ENCODE results near the gene LANCL2. TPM values are rescaled to one million over a fixed set of nuclear protein-coding genes. Genes with fewer than 3 reads are reported as not detected.

Gene LANCL2
- total and polyA plus RNA-seq, 2 of the 4 experiments (the other 2 are of a cell fraction): 11.7 to 17.9 TPM

- intact Hi-C loops (cut with micrococcal nuclease): no loop called here
- CTCF ChIA-PET: interaction anchor here (0.5 kb wide), 1 partner anchor 12 kb away, joined by 4 read pairs; no protein-coding TSS in a partner anchor
- ATAC-seq (ENCODE audit: low read depth): no peak
Observed at GRCh38 chr7:55458351-55458750, 93.2 kb downstream of the LANCL2 start.

More at GRCh38 chr7:55458351-55458750, 93.2 kb downstream of the LANCL2 start:
- H3K79me1 ChIP-seq (ENCODE audit: low read depth in 1 of 2, low read length in 2 of 2): no peaks in the 10 kb centered on the region; a peak in 1 of 4 replicates
- no peak overlapping the region for H2AK9ac ChIP-seq (replicated peaks; ENCODE audit: low read depth, low read length, poor library complexity)
- no peak overlapping the region for H4K5ac ChIP-seq (ENCODE audit: low read depth, low read length)
- no peak overlapping the region for H2BK120ac ChIP-seq (ENCODE audit: low read depth, low read length)
- no CpG with 5 or more reads among the region's 1 CpG for WGBS, 2 experiments (ENCODE audit: extremely low coverage in 2 of 2, insufficient read length in 1 of 2)
- H2BK5ac ChIP-seq (ENCODE audit: low read depth, low read length, poor library complexity, severe bottlenecking): no peak overlapping the region
- no peak overlapping the region for H2AK5ac ChIP-seq (ENCODE audit: low read depth, low read length)
- no peaks in the 10 kb centered on the region for H3K9me3 ChIP-seq (ENCODE audit: control insufficient read depth, insufficient read depth, low read length)
- H3K4me1 ChIP-seq (ENCODE audit: control insufficient read depth, insufficient read depth, low read length): no peaks in the 10 kb centered on the region
- no peak overlapping the region for H2AFZ ChIP-seq (replicated peaks; ENCODE audit: low read length, poor library complexity)
- no peak overlapping the region for H3K9ac ChIP-seq (ENCODE audit: low read depth, low read length)
- H4K8ac ChIP-seq (ENCODE audit: low read depth in 2 of 2, low read length in 2 of 2): no peak overlapping the region
- H3K36me3 ChIP-seq (ENCODE audit: control insufficient read depth, insufficient read depth, low read length): no peaks in the 10 kb centered on the region
- H2BK15ac ChIP-seq (ENCODE audit: low read depth, low read length): no peak overlapping the region
- H3K4me2 ChIP-seq (ENCODE audit: low read depth, low read length): no peak overlapping the region
- POLR2A ChIA-PET (ENCODE audit: unreplicated experiment): no interaction called here
- no peak overlapping the region for H3K27ac ChIP-seq (ENCODE audit: insufficient read depth, low read length)
- H2BK20ac ChIP-seq (ENCODE audit: low read depth, low read length): no peak overlapping the region
- no peak overlapping the region for H3K4ac ChIP-seq (ENCODE audit: low read depth, low read length)
- no peak overlapping the region for H3K4me3 ChIP-seq (ENCODE audit: insufficient read depth, low read depth, low read length)
- no peaks in the 10 kb centered on the region for H3K9me1 ChIP-seq (ENCODE audit: insufficient read depth, low read length)
- no peak overlapping the region for H3K14ac ChIP-seq (replicated peaks; ENCODE audit: low read depth, low read length)
- BruUV-seq (replicated peaks): no TSS peak
- no peaks in the 10 kb centered on the region for H4K20me1 ChIP-seq (ENCODE audit: insufficient read depth, low read length)
- in situ Hi-C loops (cut with MboI; ENCODE audit: low sequenced_read_pairs) (no loop called here), dilution Hi-C loops (cut with HindIII; ENCODE audit: low sequenced_read_pairs, unreplicated experiment) (no loop called here)
- no peak for DNase-seq
- no peak overlapping the region for H3K18ac ChIP-seq (ENCODE audit: low read depth, low read length)
- H4K91ac ChIP-seq (ENCODE audit: insufficient read depth, low read depth, low read length): no peak overlapping the region
- no peaks in the 10 kb centered on the region for H3K27me3 ChIP-seq (ENCODE audit: control insufficient read depth, insufficient read depth, low read length)
- no peak for TF ChIP-seq RAD21 (IDR thresholded peaks at IDR 0.05; ENCODE audit: low read length)
- TF ChIP-seq CTCF (conservative IDR thresholded peaks at IDR 0.05; ENCODE audit: low read depth, low read length): no peak
- no peak for TF ChIP-seq POLR2A (IDR thresholded peaks at IDR 0.05; ENCODE audit: low read depth, low read length)
- no peak for TF ChIP-seq MXI1 (IDR thresholded peaks at IDR 0.05; ENCODE audit: borderline replicate concordance, low read depth, low read length)
- TF ChIP-seq ELK1 (IDR thresholded peaks at IDR 0.05; ENCODE audit: borderline replicate concordance, low read depth, low read length): no peak
- TF ChIP-seq FOS (IDR thresholded peaks at IDR 0.05; ENCODE audit: low read depth, low read length): no peak
- TF ChIP-seq USF2 (IDR thresholded peaks at IDR 0.05; ENCODE audit: low read depth, low read length): no peak
- TF ChIP-seq CHD1 (IDR thresholded peaks at IDR 0.05; ENCODE audit: low read depth, low read length): no peak
- no peak for TF ChIP-seq CEBPB (IDR thresholded peaks at IDR 0.05; ENCODE audit: low read depth, low read length)
- no peak for TF ChIP-seq RCOR1 (IDR thresholded peaks at IDR 0.05; ENCODE audit: insufficient replicate concordance, low read length)
- no peak for TF ChIP-seq SMC3 (IDR thresholded peaks at IDR 0.05; ENCODE audit: low read depth, low read length)
- TF ChIP-seq MAFK (IDR thresholded peaks at IDR 0.05; ENCODE audit: low read depth, low read length): no peak
- no peak for TF ChIP-seq MAZ (IDR thresholded peaks at IDR 0.05; ENCODE audit: borderline replicate concordance, low read depth, low read length)
- TF ChIP-seq BHLHE40 (IDR thresholded peaks at IDR 0.05; ENCODE audit: low read depth, low read length): no peak
- no peak for TF ChIP-seq RFX5 (IDR thresholded peaks at IDR 0.05; ENCODE audit: low read depth, low read length)
- TF ChIP-seq NFE2L2 (IDR thresholded peaks at IDR 0.05; ENCODE audit: low read depth, low read length): no peak
- H3K56ac ChIP-seq (ENCODE audit: extremely low read depth, insufficient read depth, low read length): no peak overlapping the region
- no peak overlapping the region for H3K23ac ChIP-seq (ENCODE audit: low read depth, low read length)

Measured in IMR-90 (cell line).